Measurements from ENCODE around the gene HBS1L.

HBS1L gene

GRCh38 chr6:134943522-134944111, 111.0 kb downstream of the HBS1L start:
- no peak for DNase-seq

- DNase-seq = peak; percentile 81
These were observed 115.7 kb downstream of the HBS1L start for GRCh38 chr6:134938896-134939295.

GRCh38 chr6:134937426-134937825, 117.2 kb downstream of the HBS1L start:
- no peak for DNase-seq

GRCh38 chr6:134936931-134937330, 117.7 kb downstream of the HBS1L start:
- no peak for DNase-seq

- DNase-seq = no peak
These were observed 118.1 kb downstream of the HBS1L start for GRCh38 chr6:134936476-134936875.

- no peak for DNase-seq
These were observed 119.7 kb downstream of the HBS1L start for GRCh38 chr6:134934793-134935485.

- DNase-seq = no peak
These were observed 121.8 kb downstream of the HBS1L start for GRCh38 chr6:134932535-134933470.

- DNase-seq = no peak
These were observed 122.5 kb downstream of the HBS1L start for GRCh38 chr6:134932098-134932497.

GRCh38 chr6:134930463-134930862, 124.2 kb downstream of the HBS1L start:
- DNase-seq = no peak

- DNase-seq = no peak
These were observed 126.3 kb downstream of the HBS1L start for GRCh38 chr6:134928151-134928900.

- DNase-seq = no peak
These were observed 128.8 kb downstream of the HBS1L start for GRCh38 chr6:134925800-134926199.

GRCh38 chr6:134921721-134922261, 132.8 kb downstream of the HBS1L start:
- DNase-seq = no peak

GRCh38 chr6:134921276-134921675, 133.3 kb downstream of the HBS1L start:
- DNase-seq = no peak

- DNase-seq = no peak
These were observed 134.2 kb downstream of the HBS1L start for GRCh38 chr6:134920422-134920821.

GRCh38 chr6:134918418-134918961, 136.1 kb downstream of the HBS1L start:
- no peak for DNase-seq

GRCh38 chr6:134911547-134911946, 143.1 kb downstream of the HBS1L start:
- no peak for DNase-seq

- DNase-seq = no peak
These were observed 144.1 kb downstream of the HBS1L start for GRCh38 chr6:134910593-134910935.

Measured in stimulated activated CD4-positive, alpha-beta T cell treated with anti-CD3 and anti-CD28 coated beads, Interleukin-4, amount 100 ng/mL, for 24 hours (primary cell).